Skeletal muscle tissue (tissue), 4 donors: ENCODE data around the gene ZBTB7C. TPM values are rescaled to one million over a fixed set of nuclear protein-coding genes. Genes with fewer than 3 reads are reported as not detected.

ENCODE experiments used
- H3K27ac ChIP-seq: one replicate; pipeline ENCODE4 v1.7.0; 2013; ENCODE audit warnings: mild to moderate bottlenecking, low read depth, low read length, inconsistent platforms
- H3K27me3 ChIP-seq, 3 donors: one replicate each; pipeline ENCODE4 v1.7.0; 2013; ENCODE audit warnings: low read length in 3 of 3; ENCODE audit not compliant: control insufficient read depth in 3 of 3, insufficient read depth in 3 of 3
- H3K36me3 ChIP-seq, 3 donors: one replicate each; pipeline ENCODE4 v1.7.0; 2013; ENCODE audit warnings: low read length in 3 of 3; ENCODE audit not compliant: control insufficient read depth in 3 of 3, insufficient read depth in 3 of 3
- H3K4me1 ChIP-seq, 3 donors: one replicate each; pipeline ENCODE4 v1.7.0; 2013; ENCODE audit warnings: low read length in 3 of 3, mild to moderate bottlenecking in 3 of 3; ENCODE audit not compliant: control insufficient read depth in 3 of 3, insufficient read depth in 3 of 3
- H3K4me3 ChIP-seq, 3 donors: one replicate each; pipeline ENCODE4 v1.7.0; 2013; ENCODE audit warnings: low read length in 3 of 3
- H3K9ac ChIP-seq, 3 donors: one replicate each; pipeline ENCODE4 v1.7.0; 2013; ENCODE audit warnings: low read length in 3 of 3, mild to moderate bottlenecking in 3 of 3, moderate library complexity in 2 of 3, low read depth in 1 of 3
- H3K9me3 ChIP-seq, 3 donors: one replicate each; pipeline ENCODE4 v1.7.0; 2013; ENCODE audit warnings: low read length in 3 of 3; ENCODE audit not compliant: control insufficient read depth in 3 of 3
- total RNA-seq: library from RNA; depleted of rRNA; stranded (reverse); fragments of >200 nt; gene quantifications from one replicate; pipeline ENCODE4 v1.2.3, GENCODE V29; 2014
- donor health status: Osteomylitis.

The ZBTB7C gene
- total RNA-seq, 1 donor from 2014 or later: 2.6 TPM

GRCh38 chr18:48356151-48356745 lies 52.9 kb downstream of the ZBTB7C start:
- Histone ChIP-seq H3K27ac (no peak overlapping the region), H3K9ac (no peak overlapping the region), H3K9me3 (no peaks in the 10 kb centered on the region), H3K4me1 (peaks cover 3 to 19% (median 16%) of the 10 kb centered on the region in 3 donors), H3K36me3 (no peaks in the 10 kb centered on the region), H3K4me3 (no peak overlapping the region), H3K27me3 (no peaks in the 10 kb centered on the region)

- peaks cover 3 to 19% (median 16%) of the 10 kb centered on the region in 3 donors for H3K4me1 ChIP-seq
- no peaks in the 10 kb centered on the region for H3K36me3 ChIP-seq
- H3K27me3 ChIP-seq: no peaks in the 10 kb centered on the region
- H3K27ac ChIP-seq: no peak overlapping the region
- peak overlapping the region in 1 of 3 donors; percentile 16 for H3K9ac ChIP-seq
- no peaks in the 10 kb centered on the region for H3K9me3 ChIP-seq
- no peak overlapping the region for H3K4me3 ChIP-seq
These were observed 53.7 kb downstream of the ZBTB7C start for GRCh38 chr18:48355276-48356115.

GRCh38 chr18:48354746-48355260 lies 54.4 kb downstream of the ZBTB7C start:
- Histone ChIP-seq H3K27ac (no peak overlapping the region), H3K36me3 (no peaks in the 10 kb centered on the region), H3K4me3 (no peak overlapping the region), H3K9me3 (no peaks in the 10 kb centered on the region), H3K9ac (no peak overlapping the region), H3K27me3 (no peaks in the 10 kb centered on the region), H3K4me1 (peaks cover 3 to 19% (median 16%) of the 10 kb centered on the region in 3 donors)

GRCh38 chr18:48352051-48352755 lies 57.0 kb downstream of the ZBTB7C start:
- Histone ChIP-seq H3K27ac (no peak overlapping the region), H3K27me3 (no peaks in the 10 kb centered on the region), H3K4me3 (no peak overlapping the region), H3K4me1 (peaks cover 3 to 18% (median 16%) of the 10 kb centered on the region in 3 donors), H3K9ac (no peak overlapping the region), H3K9me3 (no peaks in the 10 kb centered on the region), H3K36me3 (no peaks in the 10 kb centered on the region)

GRCh38 chr18:48351216-48352050 lies 57.8 kb downstream of the ZBTB7C start:
- Histone ChIP-seq H3K36me3 (no peaks in the 10 kb centered on the region), H3K9ac (no peak overlapping the region), H3K4me3 (no peak overlapping the region), H3K4me1 (peaks cover 3 to 10% (median 8%) of the 10 kb centered on the region in 3 donors), H3K27ac (no peak overlapping the region), H3K27me3 (no peaks in the 10 kb centered on the region), H3K9me3 (no peaks in the 10 kb centered on the region)

- H3K27me3 ChIP-seq: no peaks in the 10 kb centered on the region
- H3K9ac ChIP-seq: no peak overlapping the region
- H3K36me3 ChIP-seq: no peaks in the 10 kb centered on the region
- peaks cover 0 to 3% (median 0%) of the 10 kb centered on the region in 3 donors for H3K4me1 ChIP-seq
- H3K27ac ChIP-seq: no peak overlapping the region
- no peak overlapping the region for H3K4me3 ChIP-seq
- H3K9me3 ChIP-seq: no peaks in the 10 kb centered on the region
These were observed 60.4 kb downstream of the ZBTB7C start for GRCh38 chr18:48348739-48349138.

GRCh38 chr18:48347756-48348326 lies 61.3 kb downstream of the ZBTB7C start:
- H3K4me1 ChIP-seq: peaks cover under 1 to 5% (median 3%) of the 10 kb centered on the region in 3 donors
- no peak overlapping the region for H3K4me3 ChIP-seq

GRCh38 chr18:48345596-48345995 lies 63.6 kb downstream of the ZBTB7C start:
- Histone ChIP-seq H3K4me3 (no peak overlapping the region), H3K9me3 (no peaks in the 10 kb centered on the region), H3K27ac (no peak overlapping the region), H3K4me1 (peaks cover 10 to 19% (median 12%) of the 10 kb centered on the region in 3 donors), H3K9ac (peak overlapping the region in 1 of 3 donors; percentile 33), H3K27me3 (no peaks in the 10 kb centered on the region), H3K36me3 (no peaks in the 10 kb centered on the region)

More at GRCh38 chr18:48347756-48348326, 61.3 kb downstream of the ZBTB7C start:
- no peaks in the 10 kb centered on the region for H3K36me3 ChIP-seq
- H3K9ac ChIP-seq: no peak overlapping the region
- H3K9me3 ChIP-seq: no peaks in the 10 kb centered on the region
- no peak overlapping the region for H3K27ac ChIP-seq
- no peaks in the 10 kb centered on the region for H3K27me3 ChIP-seq

- H3K4me3 ChIP-seq: peak overlapping the region in 1 of 3 donors; percentile 20
- no peaks in the 10 kb centered on the region for H3K27me3 ChIP-seq
- H3K9me3 ChIP-seq: no peaks in the 10 kb centered on the region
- no peak overlapping the region for H3K27ac ChIP-seq
- no peaks in the 10 kb centered on the region for H3K36me3 ChIP-seq
- H3K4me1 ChIP-seq: peaks cover 10 to 20% (median 12%) of the 10 kb centered on the region in 3 donors
- H3K9ac ChIP-seq: peak overlapping the region; percentile 20 to 25 (median 23)
These were observed 66.6 kb downstream of the ZBTB7C start for GRCh38 chr18:48342581-48342980.
